Activated T-helper 17 cell treated with anti-CD3 and anti-CD28 coated beads, Interleukin-2, amount 50 U/mL, for 72 hours (primary cell): ENCODE data around the gene RBFOX2. TPM values are rescaled to one million over a fixed set of nuclear protein-coding genes. Genes with fewer than 3 reads are reported as not detected.
"Not testable (repeated sequence)": the region's sequence is repeated elsewhere in the genome, so short reads cannot be mapped to it uniquely, and the experiment has no call there.

Source experiments
- ATAC-seq: fragments of 150-1000 bp; cut with Tn5 transposase; replicated peaks from 2 replicates; pipeline ENCODE4 v1.10.0; 2021; ENCODE audit warnings: mild to moderate bottlenecking, moderate library complexity
- H3K27ac Mint-ChIP-seq: one replicate; pipeline ENCODE4 v1.8.0; 2022; ENCODE audit warnings: mixed read lengths
- H3K27me3 Mint-ChIP-seq: one replicate; pipeline ENCODE4 v1.8.0; 2022; ENCODE audit warnings: mixed read lengths
- H3K36me3 Mint-ChIP-seq: one replicate; pipeline ENCODE4 v1.8.0; 2022; ENCODE audit warnings: low read depth, mild to moderate bottlenecking, mixed read lengths
- H3K4me1 Mint-ChIP-seq: one replicate; pipeline ENCODE4 v1.8.0; 2022; ENCODE audit warnings: mixed read lengths
- H3K4me3 Mint-ChIP-seq: one replicate; pipeline ENCODE4 v1.8.0; 2022; ENCODE audit warnings: mild to moderate bottlenecking, mixed read lengths
- H3K9me3 Mint-ChIP-seq: one replicate; pipeline ENCODE4 v1.8.0; 2022; ENCODE audit warnings: mixed read lengths
- total RNA-seq, 2 donors: library from RNA; stranded (reverse); gene quantifications; one replicate each; pipeline ENCODE4 v1.2.3, GENCODE V29; 2022

The RBFOX2 gene
- total RNA-seq, 2 donors from 2014 or later = 4.0 to 4.3 TPM

- H3K9me3 Mint-ChIP-seq = no peaks in the 10 kb centered on the region
- no peak for ATAC-seq
- H3K4me3 Mint-ChIP-seq = peak overlapping the region; percentile 84
- no peaks in the 10 kb centered on the region for H3K36me3 Mint-ChIP-seq
- H3K4me1 Mint-ChIP-seq = peaks cover 27% of the 10 kb centered on the region
- H3K27ac Mint-ChIP-seq = no peak overlapping the region
- no peaks in the 10 kb centered on the region for H3K27me3 Mint-ChIP-seq
Measured at GRCh38 chr22:36026741-36027140, 1.9 kb downstream of the RBFOX2 start.

DNA sequence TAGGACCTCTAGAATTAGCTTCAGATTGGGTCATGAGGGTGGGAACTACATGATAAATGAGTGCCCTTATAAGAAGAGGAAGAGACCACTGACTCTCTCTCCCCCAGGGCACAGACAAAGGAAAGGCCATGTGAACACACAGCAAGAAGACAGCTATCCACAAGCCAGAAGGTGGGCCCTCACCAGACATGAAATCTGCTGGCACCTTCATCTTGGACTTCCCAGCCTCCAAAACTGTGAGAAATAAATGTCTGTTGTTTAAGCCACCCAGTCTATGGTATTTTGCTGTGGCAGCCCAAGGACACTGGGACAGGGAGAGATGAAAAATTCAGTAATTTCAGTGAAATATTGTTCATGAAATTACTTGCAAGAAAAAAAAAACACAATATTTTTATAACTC lies 5.9 kb downstream of the RBFOX2 start:
- H3K9me3 Mint-ChIP-seq = no peaks in the 10 kb centered on the region

GRCh38 chr22:36022162-36022561 lies 6.5 kb downstream of the RBFOX2 start:
- peaks cover 3% of the 10 kb centered on the region for H3K27me3 Mint-ChIP-seq
- H3K4me1 Mint-ChIP-seq = peaks cover 20% of the 10 kb centered on the region
- peak overlapping the region; percentile 30 for H3K4me3 Mint-ChIP-seq
- H3K27ac Mint-ChIP-seq = peak overlapping the region; percentile 5
- ATAC-seq = no peak
- H3K9me3 Mint-ChIP-seq = no peaks in the 10 kb centered on the region
- H3K36me3 Mint-ChIP-seq = no peaks in the 10 kb centered on the region

More for the DNA sequence above, 5.9 kb downstream of the RBFOX2 start:
- Mint-ChIP-seq H3K36me3 (no peaks in the 10 kb centered on the region), H3K4me3 (peak overlapping the region; percentile 30), H3K27ac (peak overlapping the region; percentile 5), H3K4me1 (peaks cover 25% of the 10 kb centered on the region), H3K27me3 (peaks cover 3% of the 10 kb centered on the region)
- no peak for ATAC-seq

DNA sequence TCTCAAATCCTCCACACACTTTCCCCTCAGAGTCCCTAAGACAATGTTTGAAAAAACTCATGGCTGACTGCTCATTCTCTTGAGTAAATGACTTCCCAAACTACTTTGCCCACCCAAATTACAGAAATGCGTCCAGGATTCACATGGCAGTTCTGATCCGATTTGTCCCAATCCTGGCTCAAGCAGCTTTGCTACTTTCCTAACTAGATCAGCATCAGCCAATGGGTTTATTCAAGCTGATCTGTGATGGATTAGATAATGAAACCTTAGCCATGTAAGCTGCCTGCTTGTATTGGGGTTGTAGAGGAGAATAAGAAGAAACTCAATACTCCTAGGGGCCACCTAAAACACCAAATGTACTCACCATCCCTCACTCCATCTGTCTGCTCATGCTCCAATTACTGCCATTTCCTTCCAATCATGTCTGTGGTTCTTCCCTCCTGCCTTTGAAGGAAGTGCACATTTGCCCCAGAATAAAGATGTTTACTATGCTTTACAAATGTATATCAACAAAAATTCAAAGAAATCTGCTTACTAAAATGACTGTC lies 6.9 kb downstream of the RBFOX2 start:
- Mint-ChIP-seq H3K4me3 (peak overlapping the region; percentile 30), H3K4me1 (peaks cover 20% of the 10 kb centered on the region), H3K27me3 (peaks cover 3% of the 10 kb centered on the region), H3K27ac (peak overlapping the region; percentile 5), H3K9me3 (no peaks in the 10 kb centered on the region), H3K36me3 (no peaks in the 10 kb centered on the region)
- no peak for ATAC-seq

DNA sequence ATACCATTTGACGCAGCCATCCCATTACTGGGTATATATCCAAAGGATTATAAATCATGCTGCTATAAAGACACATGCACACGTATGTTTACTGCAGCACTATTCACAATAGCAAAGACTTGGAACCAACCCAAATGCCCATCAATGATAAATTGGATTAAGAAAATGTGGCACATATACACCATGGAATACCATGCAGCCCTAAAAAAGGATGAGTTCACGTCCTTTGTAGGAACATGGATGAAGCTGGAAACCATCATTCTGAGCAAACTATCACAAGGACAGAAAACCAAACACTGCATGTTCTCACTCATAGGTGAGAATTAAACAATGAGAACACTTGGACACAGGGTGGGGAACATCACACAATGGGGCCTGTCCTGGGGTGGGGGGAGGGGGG lies 7.8 kb downstream of the RBFOX2 start:
- H3K27ac Mint-ChIP-seq, H3K36me3 Mint-ChIP-seq, H3K9me3 Mint-ChIP-seq, H3K27me3 Mint-ChIP-seq, ATAC-seq, H3K4me3 Mint-ChIP-seq: not testable (repeated sequence)
- peaks cover 20% of the 10 kb centered on the region for H3K4me1 Mint-ChIP-seq

- Mint-ChIP-seq H3K4me1 (peaks cover 15% of the 10 kb centered on the region), H3K9me3 (no peaks in the 10 kb centered on the region), H3K27me3 (peaks cover 12% of the 10 kb centered on the region), H3K27ac (no peak overlapping the region), H3K36me3 (no peaks in the 10 kb centered on the region), H3K4me3 (no peak overlapping the region)
- no peak for ATAC-seq
Measured at GRCh38 chr22:36017651-36018091, 11.0 kb downstream of the RBFOX2 start.

GRCh38 chr22:36016684-36017083 lies 11.9 kb downstream of the RBFOX2 start:
- H3K4me1 Mint-ChIP-seq = peaks cover 5% of the 10 kb centered on the region
- no peak overlapping the region for H3K27ac Mint-ChIP-seq
- no peaks in the 10 kb centered on the region for H3K36me3 Mint-ChIP-seq
- H3K27me3 Mint-ChIP-seq = peaks cover 12% of the 10 kb centered on the region
- no peak overlapping the region for H3K4me3 Mint-ChIP-seq
- no peak for ATAC-seq
- no peaks in the 10 kb centered on the region for H3K9me3 Mint-ChIP-seq

DNA sequence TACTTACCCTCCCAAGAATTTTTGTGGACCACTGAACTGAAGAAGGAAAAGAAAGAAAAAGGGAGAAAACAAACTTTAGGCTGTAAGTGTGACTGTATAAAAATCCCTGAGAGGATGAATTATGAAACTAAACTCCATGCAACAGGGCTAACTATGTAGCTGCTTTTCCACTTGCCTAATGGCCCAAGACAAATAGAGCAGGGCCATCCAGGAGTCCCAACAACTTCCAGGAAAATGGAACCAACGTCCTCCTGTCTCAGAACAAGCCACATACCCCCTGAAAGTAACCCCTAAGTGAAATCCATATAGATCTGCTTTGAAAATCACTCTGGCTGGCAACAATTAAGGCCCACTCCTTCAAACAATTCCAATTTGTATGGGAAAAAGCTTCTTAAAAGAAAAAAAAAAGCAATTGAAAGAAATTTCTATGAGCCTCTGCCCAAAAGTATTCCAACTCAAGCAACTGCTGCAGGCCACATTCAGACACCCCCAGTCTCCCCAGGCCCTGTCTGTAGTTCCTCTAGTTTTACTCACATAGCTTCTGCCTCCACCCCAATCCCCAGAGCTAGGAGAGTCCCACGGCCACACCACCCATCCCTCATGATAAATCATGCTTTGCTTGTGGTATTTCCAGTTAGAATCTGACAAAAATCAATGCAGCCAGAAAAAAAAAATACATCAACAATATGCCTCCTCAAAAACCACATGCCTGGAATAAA lies 12.7 kb downstream of the RBFOX2 start:
- Mint-ChIP-seq H3K27me3 (peaks cover 12% of the 10 kb centered on the region), H3K4me3 (no peak overlapping the region), H3K27ac (no peak overlapping the region), H3K9me3 (no peaks in the 10 kb centered on the region), H3K4me1 (peaks cover 4% of the 10 kb centered on the region), H3K36me3 (no peaks in the 10 kb centered on the region)
- no peak for ATAC-seq

DNA sequence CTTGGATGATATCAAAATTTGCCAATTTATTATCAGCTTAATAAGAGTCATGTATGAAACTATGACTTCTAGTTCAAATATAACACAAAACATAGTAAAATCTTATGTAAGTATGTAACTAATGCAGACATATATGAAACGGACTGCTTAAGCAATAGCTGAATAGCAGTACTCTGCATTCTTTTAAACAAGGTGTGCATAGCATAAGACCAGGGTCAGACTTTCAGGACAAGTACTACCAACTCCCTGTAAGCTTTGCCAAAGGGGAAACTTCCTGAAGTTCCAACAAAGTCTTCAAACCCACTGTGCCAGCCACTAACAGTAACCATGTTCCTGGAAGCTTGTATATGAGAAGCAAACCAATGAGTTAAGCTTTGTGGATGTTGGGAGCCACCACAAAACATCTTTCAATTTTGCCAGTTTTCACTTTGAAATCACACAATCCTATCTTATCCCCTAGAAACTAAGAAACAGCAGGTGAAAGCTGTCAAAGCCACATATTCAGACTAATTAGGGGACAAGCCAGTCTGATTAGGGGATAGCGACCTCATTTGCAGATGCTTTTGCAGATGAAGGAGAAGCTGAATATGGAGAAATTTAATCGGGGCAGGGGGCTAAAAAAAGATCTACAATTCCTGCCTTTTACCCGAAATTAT lies 13.3 kb downstream of the RBFOX2 start:
- H3K9me3 Mint-ChIP-seq = no peaks in the 10 kb centered on the region
- H3K27me3 Mint-ChIP-seq = peaks cover 12% of the 10 kb centered on the region
- no peak for ATAC-seq
- H3K36me3 Mint-ChIP-seq = no peaks in the 10 kb centered on the region
- peaks cover 4% of the 10 kb centered on the region for H3K4me1 Mint-ChIP-seq
- no peak overlapping the region for H3K27ac Mint-ChIP-seq
- no peak overlapping the region for H3K4me3 Mint-ChIP-seq

- no peak overlapping the region for H3K4me3 Mint-ChIP-seq
- H3K36me3 Mint-ChIP-seq = no peaks in the 10 kb centered on the region
- peaks cover 4% of the 10 kb centered on the region for H3K4me1 Mint-ChIP-seq
- H3K9me3 Mint-ChIP-seq = no peaks in the 10 kb centered on the region
- no peak for ATAC-seq
- peaks cover 16% of the 10 kb centered on the region for H3K27me3 Mint-ChIP-seq
- no peak overlapping the region for H3K27ac Mint-ChIP-seq
Measured at GRCh38 chr22:36014546-36015074, 14.0 kb downstream of the RBFOX2 start.

GRCh38 chr22:36012332-36012731 lies 16.3 kb downstream of the RBFOX2 start:
- no peak overlapping the region for H3K4me3 Mint-ChIP-seq
- H3K27ac Mint-ChIP-seq = no peak overlapping the region
- no peaks in the 10 kb centered on the region for H3K9me3 Mint-ChIP-seq
- H3K27me3 Mint-ChIP-seq = peaks cover 13% of the 10 kb centered on the region
- ATAC-seq = no peak
- H3K36me3 Mint-ChIP-seq = no peaks in the 10 kb centered on the region
- H3K4me1 Mint-ChIP-seq = no peaks in the 10 kb centered on the region

- peaks cover 19% of the 10 kb centered on the region for H3K27me3 Mint-ChIP-seq
- H3K27ac Mint-ChIP-seq = no peak overlapping the region
- no peak for ATAC-seq
- no peak overlapping the region for H3K4me3 Mint-ChIP-seq
- H3K9me3 Mint-ChIP-seq = no peaks in the 10 kb centered on the region
- H3K36me3 Mint-ChIP-seq = no peaks in the 10 kb centered on the region
- H3K4me1 Mint-ChIP-seq = no peaks in the 10 kb centered on the region
Measured at GRCh38 chr22:36010882-36011281, 17.7 kb downstream of the RBFOX2 start.

GRCh38 chr22:36010090-36010489 lies 18.5 kb downstream of the RBFOX2 start:
- peak overlapping the region; percentile 5 for H3K27ac Mint-ChIP-seq

DNA sequence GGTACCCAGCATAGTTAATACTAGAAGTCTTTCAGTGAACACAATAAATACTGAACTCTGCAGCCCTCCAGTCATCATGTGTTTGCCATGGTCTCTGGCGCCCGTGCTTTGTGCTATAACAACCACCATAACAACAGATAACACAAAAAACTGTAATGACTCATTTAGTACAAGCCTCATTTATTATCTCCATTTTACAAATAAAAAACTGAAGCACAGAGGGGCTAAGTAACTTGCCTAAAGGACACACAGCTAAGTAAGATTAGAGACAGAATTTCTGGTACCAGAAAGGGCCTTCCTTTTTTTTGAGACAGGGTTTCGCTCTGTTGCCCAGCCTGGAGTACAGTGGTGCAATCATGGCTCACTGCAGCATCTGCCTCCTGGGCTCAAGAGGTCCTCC lies 19.5 kb downstream of the RBFOX2 start:
- no peak overlapping the region for H3K4me3 Mint-ChIP-seq
- no peak overlapping the region for H3K27ac Mint-ChIP-seq
- no peak for ATAC-seq
- H3K36me3 Mint-ChIP-seq = no peaks in the 10 kb centered on the region
- no peaks in the 10 kb centered on the region for H3K4me1 Mint-ChIP-seq
- H3K9me3 Mint-ChIP-seq = no peaks in the 10 kb centered on the region
- H3K27me3 Mint-ChIP-seq = peaks cover 14% of the 10 kb centered on the region

More at GRCh38 chr22:36010090-36010489, 18.5 kb downstream of the RBFOX2 start:
- no peak for ATAC-seq
- no peaks in the 10 kb centered on the region for H3K9me3 Mint-ChIP-seq
- peaks cover 19% of the 10 kb centered on the region for H3K27me3 Mint-ChIP-seq
- H3K4me3 Mint-ChIP-seq = no peak overlapping the region
- no peaks in the 10 kb centered on the region for H3K36me3 Mint-ChIP-seq
- no peaks in the 10 kb centered on the region for H3K4me1 Mint-ChIP-seq

GRCh38 chr22:36008565-36008964 lies 20.1 kb downstream of the RBFOX2 start:
- H3K36me3 Mint-ChIP-seq = no peaks in the 10 kb centered on the region
- H3K4me3 Mint-ChIP-seq = no peak overlapping the region
- H3K27ac Mint-ChIP-seq = no peak overlapping the region
- no peaks in the 10 kb centered on the region for H3K9me3 Mint-ChIP-seq
- peaks cover 13% of the 10 kb centered on the region for H3K27me3 Mint-ChIP-seq
- ATAC-seq = no peak
- H3K4me1 Mint-ChIP-seq = no peaks in the 10 kb centered on the region
